HG02642 (cell line): Measurements from ENCODE around the gene TMPRSS2.
A peak's percentile ranks its signal among the peaks of the same experiment; 100 is the strongest.

ENCODE experiments used
- ATAC-seq: cut with Tn5 transposase; IDR thresholded peaks from one replicate; pipeline ENCODE4 v1.9.1; 2021; ENCODE audit warnings: mild to moderate bottlenecking; ENCODE audit not compliant: unreplicated experiment, poor library complexity

TMPRSS2 gene

GRCh38 chr21:41483415-41483814 is 24.5 kb downstream of the TMPRSS2 start:
- ATAC-seq, result no peak

DNA sequence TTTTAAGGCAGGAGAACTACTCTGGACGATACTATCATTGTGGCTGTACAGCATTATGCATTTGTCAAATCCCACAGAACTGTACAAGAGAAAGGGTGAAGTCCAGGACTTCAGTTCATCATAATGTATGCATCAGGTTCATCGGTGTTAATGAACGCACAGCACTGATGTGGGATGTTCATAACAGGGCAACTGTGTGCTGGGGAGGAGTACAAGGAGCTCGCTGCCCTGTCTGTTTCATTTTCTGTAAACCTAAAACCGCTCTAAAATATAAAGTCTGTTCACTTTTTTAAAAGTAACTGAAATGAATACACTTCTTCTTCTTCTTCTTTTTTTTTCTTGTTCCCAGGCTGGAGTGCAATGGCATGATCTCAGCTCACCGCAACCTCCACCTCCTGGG is 25.0 kb downstream of the TMPRSS2 start:
- ATAC-seq, result no peak

- ATAC-seq, result no peak
These were observed 25.7 kb downstream of the TMPRSS2 start for GRCh38 chr21:41482301-41482700.

DNA sequence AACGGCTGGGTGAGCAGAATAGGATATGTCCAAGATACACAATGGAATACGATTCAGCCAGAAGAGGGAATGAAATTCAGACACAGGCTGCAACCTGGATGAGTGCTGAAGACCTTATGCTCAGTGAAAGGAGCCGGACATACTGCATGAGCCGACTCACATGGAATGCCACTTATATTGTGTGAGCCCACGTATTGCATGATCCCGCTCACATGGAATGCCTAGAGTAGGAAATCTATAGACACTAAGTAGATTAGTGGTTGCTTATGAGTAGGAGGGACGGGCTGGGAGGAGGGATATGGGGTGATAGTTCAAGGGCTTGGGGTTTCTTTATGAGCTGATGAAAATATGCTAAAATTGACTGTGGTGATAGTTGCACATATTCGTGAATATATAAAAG is 26.8 kb downstream of the TMPRSS2 start:
- ATAC-seq, result no peak

- ATAC-seq, result no peak
These were observed 27.8 kb downstream of the TMPRSS2 start for GRCh38 chr21:41480086-41480690.

DNA sequence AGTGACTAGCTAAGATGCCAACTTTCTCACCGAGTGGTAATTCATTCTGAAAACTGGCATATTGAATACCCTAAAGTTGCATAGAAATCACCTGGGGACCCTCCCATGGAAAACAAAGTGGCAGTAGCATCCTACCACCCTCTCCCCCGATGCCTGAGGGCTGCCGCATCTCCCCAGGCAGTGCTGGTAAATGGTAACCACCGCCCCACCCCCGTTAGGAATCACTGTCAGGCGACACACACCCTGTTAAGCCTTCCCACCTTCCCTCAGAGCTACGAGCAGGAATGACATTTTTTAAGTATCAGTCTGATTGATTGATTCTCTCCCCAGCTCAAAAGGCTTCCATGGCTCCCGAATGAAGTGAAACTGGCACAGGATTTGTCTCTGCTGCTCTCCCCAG is 28.3 kb downstream of the TMPRSS2 start:
- ATAC-seq, result no peak

GRCh38 chr21:41478319-41479177 is 29.4 kb downstream of the TMPRSS2 start:
- no peak for ATAC-seq

- no peak for ATAC-seq
These were observed 30.2 kb downstream of the TMPRSS2 start for GRCh38 chr21:41477641-41478318.

GRCh38 chr21:41475714-41476420 is 32.1 kb downstream of the TMPRSS2 start:
- ATAC-seq, result no peak

- no peak for ATAC-seq
These were observed 35.0 kb downstream of the TMPRSS2 start for GRCh38 chr21:41472753-41473548.

DNA sequence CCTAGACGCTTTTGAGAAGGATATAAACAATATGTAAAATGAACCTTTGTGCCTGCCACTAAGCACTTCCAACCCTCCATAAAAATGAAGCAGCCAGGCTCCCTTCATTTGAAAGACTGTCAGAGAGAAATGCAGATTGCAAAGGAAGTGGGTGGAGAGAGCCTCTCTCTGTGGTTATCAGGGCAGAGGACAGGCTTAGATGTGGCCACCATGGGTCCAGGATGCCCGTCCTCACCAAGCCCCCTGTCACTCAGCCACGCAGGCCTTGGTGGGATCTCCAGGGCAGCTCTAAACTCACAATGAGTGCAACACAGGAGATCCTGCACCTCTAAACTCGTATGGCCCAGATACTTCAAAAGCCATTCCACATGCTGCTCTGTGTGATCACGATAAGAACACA is 37.9 kb downstream of the TMPRSS2 start:
- no peak for ATAC-seq

DNA sequence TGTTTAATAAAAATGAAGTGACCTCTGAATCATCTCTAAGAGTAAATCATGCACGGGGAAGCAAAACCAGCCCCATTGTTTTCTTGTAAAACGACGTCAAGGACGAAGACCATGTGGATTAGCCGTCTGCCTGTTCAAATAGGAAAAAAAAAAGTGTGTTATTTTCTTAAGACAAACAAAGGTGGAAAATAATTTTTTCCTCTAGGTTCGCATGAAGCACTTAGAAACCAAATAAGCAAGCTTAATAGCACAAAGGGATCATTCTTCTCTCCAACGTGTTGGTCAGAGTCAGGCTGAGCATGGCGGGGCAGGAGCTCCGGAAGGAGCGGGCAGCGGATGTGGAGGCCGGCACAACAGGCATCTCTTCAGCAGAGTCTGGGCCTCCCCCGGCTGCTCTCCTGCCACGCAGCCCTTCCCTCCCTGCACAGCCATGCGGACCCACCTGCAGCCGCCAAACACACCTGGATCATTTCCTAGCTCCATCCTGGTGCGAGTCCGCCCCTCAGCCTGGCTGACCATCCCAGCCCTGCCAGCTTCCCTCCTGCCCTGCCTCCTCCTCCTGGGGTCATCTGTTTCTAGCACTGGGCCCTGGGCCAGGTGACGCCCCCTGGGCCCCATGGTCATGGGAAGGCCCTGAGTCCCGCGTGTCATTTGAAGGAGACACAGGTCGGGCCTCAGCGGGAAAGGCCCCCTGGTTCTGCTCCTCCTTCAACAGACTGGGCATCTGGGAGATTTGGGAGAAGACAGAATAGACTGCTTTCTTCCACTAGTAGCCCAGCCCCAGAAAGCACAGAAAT is 41.7 kb downstream of the TMPRSS2 start:
- ATAC-seq, result no peak

GRCh38 chr21:41465176-41465781 is 42.7 kb downstream of the TMPRSS2 start:
- no peak for ATAC-seq

DNA sequence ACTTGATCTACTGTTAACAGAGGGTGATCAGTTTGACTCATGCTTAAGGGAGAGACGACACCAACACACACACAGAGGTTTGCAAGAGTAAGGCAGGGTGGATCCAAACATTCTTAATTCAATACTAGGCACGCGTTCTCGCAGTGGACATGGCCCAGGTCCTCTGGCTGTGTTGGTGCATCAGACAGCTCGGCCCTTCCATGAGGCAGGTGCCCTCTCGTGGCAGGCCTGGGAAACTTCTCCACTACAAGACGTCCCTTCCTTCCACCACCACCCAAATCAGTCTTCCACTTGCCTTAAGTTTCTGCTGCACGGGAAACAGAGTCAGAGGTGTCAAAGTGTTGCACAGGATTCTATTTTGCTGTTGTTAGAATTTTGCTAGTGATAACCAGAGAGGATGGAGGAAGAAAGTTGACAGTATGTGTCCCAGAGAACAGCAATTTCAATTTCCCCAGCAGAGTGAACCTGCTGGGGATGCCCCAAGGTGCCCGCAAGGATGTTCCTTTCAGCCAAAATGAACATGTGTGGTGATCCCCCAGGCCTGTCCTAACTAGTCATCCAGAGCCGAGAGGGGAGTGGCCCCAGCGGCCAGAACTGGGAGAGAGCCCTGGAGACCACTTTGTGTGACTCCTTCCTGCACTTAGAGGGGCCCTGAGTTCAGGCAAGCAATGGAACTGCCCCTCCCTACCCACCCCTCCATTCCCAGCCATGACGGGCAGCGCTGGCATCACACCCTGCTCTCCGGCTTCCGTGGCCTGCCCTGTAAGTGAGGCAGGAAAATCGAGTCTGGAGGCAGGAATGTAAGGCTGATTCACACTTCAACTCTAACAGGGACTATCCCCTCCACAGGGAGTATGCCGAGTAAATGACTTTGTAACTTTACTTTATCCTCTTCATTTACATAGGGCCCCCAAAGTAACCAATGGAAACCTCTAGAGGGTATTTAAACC is 47.1 kb downstream of the TMPRSS2 start:
- ATAC-seq, result peak; percentile 60

DNA sequence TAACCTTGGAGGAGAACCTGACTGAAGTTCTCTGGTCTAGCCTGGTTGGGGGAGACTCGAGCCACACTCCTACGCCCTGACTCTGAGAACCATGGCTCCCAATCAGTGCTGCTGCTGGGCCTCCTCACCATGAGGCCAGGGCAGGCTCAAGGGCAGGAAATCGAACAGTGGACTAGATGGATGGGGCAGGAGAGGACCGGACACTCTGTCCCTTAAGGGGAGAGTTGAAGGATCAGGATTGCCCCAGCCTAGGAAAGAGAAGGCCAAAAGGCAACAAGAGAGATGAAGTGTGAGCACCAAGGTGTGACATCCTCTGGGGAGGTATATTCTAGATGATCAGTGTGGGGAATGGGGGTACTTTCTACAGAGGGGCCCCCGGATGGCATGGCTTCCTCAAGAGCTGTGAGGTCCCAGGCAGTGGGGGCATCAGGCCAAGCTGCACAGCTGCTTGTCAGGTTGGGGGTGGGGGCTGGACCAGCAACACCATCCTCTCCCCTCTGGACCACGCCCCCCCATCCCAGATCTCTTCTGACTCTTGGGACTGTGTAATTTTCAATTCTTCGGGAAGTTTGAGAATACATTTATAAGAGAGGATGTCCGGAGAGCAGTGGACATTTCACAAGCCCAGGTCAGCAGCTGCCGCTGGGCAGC is 47.9 kb downstream of the TMPRSS2 start:
- peak; percentile 29 for ATAC-seq

GRCh38 chr21:41458559-41458958 is 49.4 kb downstream of the TMPRSS2 start:
- ATAC-seq, result no peak

DNA sequence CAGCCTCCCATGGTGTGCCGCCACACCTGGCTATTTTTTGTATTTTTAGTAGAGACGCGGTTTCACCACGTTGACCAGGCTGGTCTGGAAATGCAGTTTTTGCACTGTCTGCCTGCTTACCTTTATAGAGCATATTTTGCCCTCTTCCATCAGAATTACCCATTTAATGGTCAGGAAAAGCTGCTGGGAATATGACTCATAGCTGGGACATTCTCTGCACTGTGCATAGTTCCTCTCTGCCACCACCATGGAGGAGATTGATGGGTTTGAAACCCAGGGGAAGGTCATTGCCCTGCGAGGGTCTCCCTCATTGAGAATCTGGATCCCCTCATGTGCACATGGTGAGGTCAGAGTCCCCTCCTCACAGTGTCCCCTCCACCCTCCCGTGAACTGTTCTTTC is 49.8 kb downstream of the TMPRSS2 start:
- ATAC-seq, result no peak
